Hematopoietic multipotent progenitor cell treated with erythropoietin and hydrocortisone succinate and interleukin-3 and kit ligand, for 17 days (in vitro differentiated cells): ENCODE data around the gene TMEM62.
A peak's percentile ranks its signal among the peaks of the same experiment; 100 is the strongest.

ENCODE experiments used
- DNase-seq: peaks from one replicate; pipeline ENCODE4 v3.0.0-alpha.2; 2015; ENCODE audit warnings: low spot score

The TMEM62 gene

GRCh38 chr15:43209059-43209824 lies 75.9 kb downstream of the TMEM62 start:
- DNase-seq, result peak; percentile 57

- no peak for DNase-seq
Observed at GRCh38 chr15:43210172-43210745, 76.9 kb downstream of the TMEM62 start.

- DNase-seq, result no peak
Observed at GRCh38 chr15:43210807-43211206, 77.4 kb downstream of the TMEM62 start.

GRCh38 chr15:43211224-43211735 lies 77.9 kb downstream of the TMEM62 start:
- peak; percentile 51 for DNase-seq

GRCh38 chr15:43212299-43212698 lies 78.9 kb downstream of the TMEM62 start:
- no peak for DNase-seq

GRCh38 chr15:43212951-43213350 lies 79.6 kb downstream of the TMEM62 start:
- no peak for DNase-seq

GRCh38 chr15:43213466-43213865 lies 80.1 kb downstream of the TMEM62 start:
- DNase-seq, result no peak

- DNase-seq, result no peak
Observed at GRCh38 chr15:43214169-43214568, 80.8 kb downstream of the TMEM62 start.

- no peak for DNase-seq
Observed at GRCh38 chr15:43214592-43215295, 81.4 kb downstream of the TMEM62 start.

GRCh38 chr15:43215961-43216360 lies 82.6 kb downstream of the TMEM62 start:
- DNase-seq, result peak; percentile 60

- DNase-seq, result peak; percentile 93
Observed at GRCh38 chr15:43218908-43219706, 85.7 kb downstream of the TMEM62 start.

- DNase-seq, result peak; percentile 80
Observed at GRCh38 chr15:43219929-43220928, 86.8 kb downstream of the TMEM62 start.

GRCh38 chr15:43220991-43221403 lies 87.6 kb downstream of the TMEM62 start, which contains the start of gene EPB42:
Gene EPB42, minus strand, starts transcription at chr15:43221018. Its CDS starts 193 bp downstream, at chr15:43220825.
- DNase-seq, result peak; percentile 94

- DNase-seq, result no peak
Observed at GRCh38 chr15:43221422-43221821, 88.0 kb downstream of the TMEM62 start.

- DNase-seq, result peak; percentile 91
Observed at GRCh38 chr15:43225201-43225949, 92.0 kb downstream of the TMEM62 start.

- DNase-seq, result peak; percentile 34
Observed at GRCh38 chr15:43225950-43226255, 92.5 kb downstream of the TMEM62 start.

GRCh38 chr15:43226436-43227305 lies 93.3 kb downstream of the TMEM62 start:
- no peak for DNase-seq

- DNase-seq, result no peak
Observed at GRCh38 chr15:43229977-43230376, 96.6 kb downstream of the TMEM62 start.

- no peak for DNase-seq
Observed at GRCh38 chr15:43230640-43231115, 97.3 kb downstream of the TMEM62 start.
